Sigmoid colon (tissue), 7 donors: ENCODE data around the gene POLRMT. TPM values are rescaled to one million over a fixed set of nuclear protein-coding genes. Genes with fewer than 3 reads are reported as not detected.
"Not testable (repeated sequence)": the region's sequence is repeated elsewhere in the genome, so short reads cannot be mapped to it uniquely, and the experiment has no call there.

Experiments
- DNase-seq: peaks from one replicate; pipeline ENCODE4 v3.0.0-alpha.2; 2019
- H3K27ac ChIP-seq, 4 donors: fragments of 200-600 bp; sonication (generic); one replicate each; pipeline ENCODE4 v1.5.1; 2016 to 2019; ENCODE audit warnings: mild to moderate bottlenecking in 1 of 4
- H3K27me3 ChIP-seq, 3 donors: fragments of 200-600 bp; sonication (generic); one replicate each; pipeline ENCODE4 v1.5.1; 2019; ENCODE audit warnings: mild to moderate bottlenecking in 1 of 3
- H3K36me3 ChIP-seq, 4 donors: fragments of 200-600 bp; sonication (generic); one replicate each; pipeline ENCODE4 v1.5.1; 2016 to 2019
- H3K4me1 ChIP-seq, 4 donors: fragments of 200-600 bp; sonication (generic); one replicate each; pipeline ENCODE4 v1.5.1; 2017 to 2019
- H3K4me3 ChIP-seq, 4 donors: fragments of 200-600 bp; sonication (generic); one replicate each; pipeline ENCODE4 v1.5.1; 2017 to 2019; ENCODE audit warnings: mild to moderate bottlenecking in 2 of 4, moderate library complexity in 1 of 4
- H3K9me3 ChIP-seq, 4 donors: fragments of 200-600 bp in 3 of 4; sonication (generic) in 3 of 4; one replicate each; pipeline versions ENCODE4 v1.5.1 to v1.6.1; 2013 to 2019
- CTCF ChIP-seq, 4 experiments: fragments of 450-650 bp in 3 of 4; fragments of 200-600 bp in 1 of 4; IDR thresholded peaks; one replicate each; pipeline ENCODE4 v1.5.1; 2016 to 2019; ENCODE audit warnings: antibody characterized with exemption in 4 of 4, mild to moderate bottlenecking in 3 of 4, moderate library complexity in 2 of 4
- EP300 ChIP-seq, 4 donors: sonication (generic); formaldehyde crosslinking; IDR thresholded peaks; one replicate each; pipeline ENCODE4 v1.6.1; 2017; ENCODE audit warnings: antibody characterized with exemption in 4 of 4
- POLR2A ChIP-seq, 2 donors: fragments of 450-650 bp; IDR thresholded peaks; one replicate each; pipeline ENCODE4 v1.6.1; 2016; ENCODE audit warnings: antibody characterized with exemption in 2 of 2, mild to moderate bottlenecking in 2 of 2, moderate library complexity in 2 of 2
- POLR2AphosphoS5 ChIP-seq, 4 donors: sonication (generic); formaldehyde crosslinking; IDR thresholded peaks; one replicate each; pipeline ENCODE4 v1.6.1; 2017; ENCODE audit warnings: antibody characterized with exemption in 4 of 4
- WGBS, 2 donors: extraction: QIAGEN DNeasy Blood & Tissue Kit; methylation state at CpG; one replicate each; pipeline ENCODE4 v1.1.7; 2013; 5-methylcytosine and 5-hydroxymethylcytosine counted together
- intact Hi-C: fragments of 100-400 bp; cut with DNase I; formaldehyde crosslinking; loops from one replicate; pipeline ENCODE4 v1.15.1; 2023
- polyA plus RNA-seq, 3 donors: library from polyadenylated mRNA; stranded (reverse); fragments of 200-250 nt; gene quantifications; one replicate each; pipeline ENCODE4 v1.2.3, GENCODE V29; 2013
- total RNA-seq, 4 donors: library from RNA; depleted of rRNA; stranded (reverse); fragments of >200 nt; gene quantifications; one replicate each; pipeline ENCODE4 v1.1.0, GENCODE V29; 2016
- donor health status: healthy with polysubstance abuse.
- donor health status: Bipolar disorder and iron deficiency.
- donor health status: healthy.

POLRMT gene
- total and polyA plus RNA-seq, 7 donors = 16.8 to 63.0 (median 24.0) TPM

GRCh38 chr19:676007-676338, 42.6 kb upstream of the POLRMT start:
- H3K27me3 ChIP-seq = no peaks in the 10 kb centered on the region
- H3K4me3 ChIP-seq = peak overlapping the region; percentile 12 to 80 (median 59)
- intact Hi-C loops = loop anchor here (5.0 kb wide), 1 partner anchor 426 kb away; the partner anchor contains the start of gene GPX4
- WGBS, 2 donors = 2 to 10% methylated on average over 31 of the region's 31 CpGs
- H3K27ac ChIP-seq = peak overlapping the region; percentile 87 to 100 (median 98)
- TF ChIP-seq CTCF (IDR thresholded peaks at IDR 0.05) (no peak), POLR2AphosphoS5 (IDR thresholded peaks at IDR 0.05) (no peak), EP300 (IDR thresholded peaks at IDR 0.05) (no peak), POLR2A (IDR thresholded peaks at IDR 0.05) (no peak)
- no peaks in the 10 kb centered on the region for H3K36me3 ChIP-seq
- H3K9me3 ChIP-seq = no peaks in the 10 kb centered on the region
- peaks cover 0 to 45% (median 42%) of the 10 kb centered on the region in 4 donors for H3K4me1 ChIP-seq
- DNase-seq = no peak

GRCh38 chr19:674282-675151, 41.2 kb upstream of the POLRMT start:
- no peaks in the 10 kb centered on the region for H3K9me3 ChIP-seq
- no peaks in the 10 kb centered on the region for H3K36me3 ChIP-seq
- peaks cover 0 to 39% (median 38%) of the 10 kb centered on the region in 4 donors for H3K4me1 ChIP-seq
- H3K27me3 ChIP-seq = no peaks in the 10 kb centered on the region
- no peak overlapping the region for H3K4me3 ChIP-seq
- TF ChIP-seq EP300 (IDR thresholded peaks at IDR 0.05) = no peak
- TF ChIP-seq POLR2AphosphoS5 (IDR thresholded peaks at IDR 0.05) = peak in 1 of 4 donors; percentile 6
- no peak for DNase-seq
- WGBS, 2 donors = 51 to 71% methylated on average over 38 of the region's 38 CpGs
- intact Hi-C loops = loop anchor here (5.0 kb wide), 1 partner anchor 428 kb away; the partner anchor contains the start of gene GPX4
- peak overlapping the region; percentile 87 to 100 (median 98) for H3K27ac ChIP-seq

- no peaks in the 10 kb centered on the region for H3K36me3 ChIP-seq
- H3K9me3 ChIP-seq = no peaks in the 10 kb centered on the region
- H3K4me3 ChIP-seq = no peak overlapping the region
- no peak for TF ChIP-seq CTCF (IDR thresholded peaks at IDR 0.05)
- no peak for TF ChIP-seq POLR2AphosphoS5 (IDR thresholded peaks at IDR 0.05)
- no peak for TF ChIP-seq EP300 (IDR thresholded peaks at IDR 0.05)
- no peak for TF ChIP-seq POLR2A (IDR thresholded peaks at IDR 0.05)
- peaks cover 0 to 7% (median 4%) of the 10 kb centered on the region in 4 donors for H3K4me1 ChIP-seq
- 77 to 83% methylated on average over 9 of the region's 9 CpGs for WGBS, 2 donors
- no peak for DNase-seq
- H3K27me3 ChIP-seq = no peaks in the 10 kb centered on the region
- no peak overlapping the region for H3K27ac ChIP-seq
- intact Hi-C loops = no loop called here
Measured at GRCh38 chr19:670609-671075, 37.3 kb upstream of the POLRMT start.

GRCh38 chr19:668675-669434, 35.5 kb upstream of the POLRMT start:
- H3K9me3 ChIP-seq, H3K27me3 ChIP-seq, H3K4me3 ChIP-seq, intact Hi-C loops, H3K27ac ChIP-seq, H3K36me3 ChIP-seq, DNase-seq: not testable (repeated sequence)
- H3K4me1 ChIP-seq = peaks cover 0 to 18% (median 14%) of the 10 kb centered on the region in 4 donors
- 45 to 52% methylated on average over 12 of the region's 12 CpGs for WGBS, 2 donors

GRCh38 chr19:666985-667573, 33.7 kb upstream of the POLRMT start:
- H3K27ac ChIP-seq, H3K27me3 ChIP-seq, H3K9me3 ChIP-seq, H3K4me3 ChIP-seq, DNase-seq, H3K36me3 ChIP-seq, intact Hi-C loops: not testable (repeated sequence)
- H3K4me1 ChIP-seq = peaks cover 0 to 25% (median 21%) of the 10 kb centered on the region in 4 donors
- 86 to 91% methylated on average over 38 of the region's 38 CpGs for WGBS, 2 donors
